Measurements from ENCODE around the gene SHH. TPM values are rescaled to one million over a fixed set of nuclear protein-coding genes. Genes with fewer than 3 reads are reported as not detected.

The SHH gene
- total RNA-seq, 1 donor from 2014 or later = 0.16 TPM

DNA sequence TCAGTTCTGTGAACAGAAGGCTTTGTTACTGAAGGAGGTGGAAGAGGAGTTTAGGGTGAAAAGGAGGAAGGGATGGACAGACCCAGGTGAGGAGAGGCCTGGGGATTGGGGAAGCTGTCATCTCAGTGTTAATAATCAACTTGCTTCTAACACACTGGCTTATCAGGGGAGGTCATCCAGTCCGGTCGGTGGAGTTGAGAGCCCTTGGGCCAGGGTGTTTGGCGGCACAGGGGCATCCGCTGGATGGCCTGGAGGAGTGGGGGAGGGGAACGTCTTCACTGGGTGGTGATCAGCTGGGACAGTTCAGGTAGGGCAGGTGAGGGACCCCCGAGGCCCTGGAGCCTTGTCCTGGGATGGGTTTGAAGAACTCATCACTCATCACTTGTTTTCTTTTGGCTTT is 33.9 kb downstream of the SHH start:
- Mint-ChIP-seq H3K4me3 (ENCODE audit: unreplicated experiment) (no peak overlapping the region), H3K9me3 (ENCODE audit: unreplicated experiment) (no peaks in the 10 kb centered on the region), H3K36me3 (ENCODE audit: low read depth, unreplicated experiment) (peaks cover 23% of the 10 kb centered on the region), H3K4me1 (ENCODE audit: low read depth, unreplicated experiment) (no peaks in the 10 kb centered on the region), H3K27me3 (ENCODE audit: low read depth, unreplicated experiment) (no peaks in the 10 kb centered on the region), H3K27ac (ENCODE audit: unreplicated experiment) (no peak overlapping the region)
- no peak overlapping the region for H3K27ac ChIP-seq (ENCODE audit: low read depth, low read length)
- H3K27me3 ChIP-seq (ENCODE audit: insufficient read depth, low read length) = no peaks in the 10 kb centered on the region
- no peak overlapping the region for H3K4me2 ChIP-seq (ENCODE audit: low read length)
- H3K4me3 ChIP-seq (ENCODE audit: insufficient read depth, low read depth, low read length) = no peak overlapping the region
- H3K4me1 ChIP-seq (ENCODE audit: insufficient read depth, low read length) = no peaks in the 10 kb centered on the region
- no peak for DNase-seq (ENCODE audit: low read depth)
- no peaks in the 10 kb centered on the region for H3K79me2 ChIP-seq (ENCODE audit: insufficient read depth, low read length)
- TF ChIP-seq, protein P1, sequence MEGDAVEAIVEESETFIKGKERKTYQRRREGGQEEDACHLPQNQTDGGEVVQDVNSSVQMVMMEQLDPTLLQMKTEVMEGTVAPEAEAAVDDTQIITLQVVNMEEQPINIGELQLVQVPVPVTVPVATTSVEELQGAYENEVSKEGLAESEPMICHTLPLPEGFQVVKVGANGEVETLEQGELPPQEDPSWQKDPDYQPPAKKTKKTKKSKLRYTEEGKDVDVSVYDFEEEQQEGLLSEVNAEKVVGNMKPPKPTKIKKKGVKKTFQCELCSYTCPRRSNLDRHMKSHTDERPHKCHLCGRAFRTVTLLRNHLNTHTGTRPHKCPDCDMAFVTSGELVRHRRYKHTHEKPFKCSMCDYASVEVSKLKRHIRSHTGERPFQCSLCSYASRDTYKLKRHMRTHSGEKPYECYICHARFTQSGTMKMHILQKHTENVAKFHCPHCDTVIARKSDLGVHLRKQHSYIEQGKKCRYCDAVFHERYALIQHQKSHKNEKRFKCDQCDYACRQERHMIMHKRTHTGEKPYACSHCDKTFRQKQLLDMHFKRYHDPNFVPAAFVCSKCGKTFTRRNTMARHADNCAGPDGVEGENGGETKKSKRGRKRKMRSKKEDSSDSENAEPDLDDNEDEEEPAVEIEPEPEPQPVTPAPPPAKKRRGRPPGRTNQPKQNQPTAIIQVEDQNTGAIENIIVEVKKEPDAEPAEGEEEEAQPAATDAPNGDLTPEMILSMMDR (IDR thresholded peaks at IDR 0.05; ENCODE audit: insufficient read depth, low read depth, low read length) = no peak
- no peak for TF ChIP-seq EZH2 (IDR thresholded peaks at IDR 0.05; ENCODE audit: insufficient read depth, low read length)
- no peak for FAIRE-seq
- peaks cover 27% of the 10 kb centered on the region for H4K20me1 ChIP-seq (ENCODE audit: insufficient read depth, low read length)
- H2AFZ ChIP-seq (ENCODE audit: low read depth, low read length) = no peak overlapping the region
- H3K36me3 ChIP-seq (ENCODE audit: insufficient read depth, low read length) = peaks cover 22% of the 10 kb centered on the region
- no peak overlapping the region for H3K9ac ChIP-seq (ENCODE audit: low read length)
- H3K9me3 ChIP-seq (ENCODE audit: insufficient read depth, low read depth, low read length) = no peaks in the 10 kb centered on the region

GRCh38 chr7:155776606-155777005 is 35.7 kb downstream of the SHH start:
- Histone ChIP-seq H3K9ac (ENCODE audit: low read length) (no peak overlapping the region), H3K4me2 (ENCODE audit: low read length) (no peak overlapping the region), H3K27me3 (ENCODE audit: insufficient read depth, low read length) (no peaks in the 10 kb centered on the region), H3K9me3 (ENCODE audit: insufficient read depth, low read depth, low read length) (no peaks in the 10 kb centered on the region), H3K79me2 (ENCODE audit: insufficient read depth, low read length) (no peaks in the 10 kb centered on the region), H3K4me3 (ENCODE audit: insufficient read depth, low read depth, low read length) (no peak overlapping the region), H4K20me1 (ENCODE audit: insufficient read depth, low read length) (peaks cover 24% of the 10 kb centered on the region), H2AFZ (ENCODE audit: low read depth, low read length) (no peak overlapping the region), H3K36me3 (ENCODE audit: insufficient read depth, low read length) (peaks cover 25% of the 10 kb centered on the region), H3K4me1 (ENCODE audit: insufficient read depth, low read length) (no peaks in the 10 kb centered on the region), H3K27ac (ENCODE audit: low read depth, low read length) (no peak overlapping the region)
- no peak overlapping the region for H3K27ac Mint-ChIP-seq (ENCODE audit: unreplicated experiment)
- DNase-seq (ENCODE audit: low read depth) = no peak
- H3K4me1 Mint-ChIP-seq (ENCODE audit: low read depth, unreplicated experiment) = no peaks in the 10 kb centered on the region
- no peak overlapping the region for H3K4me3 Mint-ChIP-seq (ENCODE audit: unreplicated experiment)
- no peak for TF ChIP-seq EZH2 (IDR thresholded peaks at IDR 0.05; ENCODE audit: insufficient read depth, low read length)
- TF ChIP-seq, protein P1 (IDR thresholded peaks at IDR 0.05; ENCODE audit: insufficient read depth, low read depth, low read length) = no peak
- no peaks in the 10 kb centered on the region for H3K27me3 Mint-ChIP-seq (ENCODE audit: low read depth, unreplicated experiment)
- FAIRE-seq = no peak
- no peaks in the 10 kb centered on the region for H3K9me3 Mint-ChIP-seq (ENCODE audit: unreplicated experiment)
- peaks cover 22% of the 10 kb centered on the region for H3K36me3 Mint-ChIP-seq (ENCODE audit: low read depth, unreplicated experiment)

DNA sequence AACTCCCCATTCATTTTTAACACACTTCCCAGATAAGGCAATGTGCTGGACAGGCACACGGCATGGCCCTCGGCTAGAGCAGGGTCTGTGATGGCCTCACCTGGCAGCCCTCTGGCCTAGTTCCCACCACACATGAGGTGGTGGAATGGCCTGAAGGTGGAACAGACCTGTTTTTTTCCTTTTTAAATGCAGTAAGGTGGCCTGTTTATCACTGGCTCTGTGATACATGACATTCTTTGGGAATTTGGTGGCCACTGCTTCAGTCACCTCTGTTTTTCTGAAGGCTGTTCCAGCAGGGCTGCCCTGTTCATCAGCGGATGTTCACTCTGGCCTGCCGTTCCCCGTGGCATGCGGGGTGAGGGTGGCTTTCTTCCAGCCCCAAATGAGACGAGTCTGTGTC is 36.6 kb downstream of the SHH start:
- Histone ChIP-seq H3K79me2 (ENCODE audit: insufficient read depth, low read length) (no peaks in the 10 kb centered on the region), H3K9me3 (ENCODE audit: insufficient read depth, low read depth, low read length) (no peaks in the 10 kb centered on the region), H3K4me1 (ENCODE audit: insufficient read depth, low read length) (no peaks in the 10 kb centered on the region), H3K9ac (ENCODE audit: low read length) (no peak overlapping the region), H2AFZ (ENCODE audit: low read depth, low read length) (no peak overlapping the region), H3K27ac (ENCODE audit: low read depth, low read length) (no peak overlapping the region), H3K36me3 (ENCODE audit: insufficient read depth, low read length) (peaks cover 28% of the 10 kb centered on the region), H4K20me1 (ENCODE audit: insufficient read depth, low read length) (peaks cover 28% of the 10 kb centered on the region), H3K4me3 (ENCODE audit: insufficient read depth, low read depth, low read length) (no peak overlapping the region), H3K4me2 (ENCODE audit: low read length) (no peak overlapping the region), H3K27me3 (ENCODE audit: insufficient read depth, low read length) (no peaks in the 10 kb centered on the region)
- H3K4me3 Mint-ChIP-seq (ENCODE audit: unreplicated experiment) = no peak overlapping the region
- peaks cover 14% of the 10 kb centered on the region for H3K36me3 Mint-ChIP-seq (ENCODE audit: low read depth, unreplicated experiment)
- FAIRE-seq = no peak
- H3K4me1 Mint-ChIP-seq (ENCODE audit: low read depth, unreplicated experiment) = peaks cover 3% of the 10 kb centered on the region
- DNase-seq (ENCODE audit: low read depth) = no peak
- H3K27me3 Mint-ChIP-seq (ENCODE audit: low read depth, unreplicated experiment) = no peaks in the 10 kb centered on the region
- no peaks in the 10 kb centered on the region for H3K9me3 Mint-ChIP-seq (ENCODE audit: unreplicated experiment)
- no peak overlapping the region for H3K27ac Mint-ChIP-seq (ENCODE audit: unreplicated experiment)
- no peak for TF ChIP-seq EZH2 (IDR thresholded peaks at IDR 0.05; ENCODE audit: insufficient read depth, low read length)
- TF ChIP-seq, protein P1 (IDR thresholded peaks at IDR 0.05; ENCODE audit: insufficient read depth, low read depth, low read length) = no peak
